Measurements from ENCODE around the gene PAQR5.

DNA sequence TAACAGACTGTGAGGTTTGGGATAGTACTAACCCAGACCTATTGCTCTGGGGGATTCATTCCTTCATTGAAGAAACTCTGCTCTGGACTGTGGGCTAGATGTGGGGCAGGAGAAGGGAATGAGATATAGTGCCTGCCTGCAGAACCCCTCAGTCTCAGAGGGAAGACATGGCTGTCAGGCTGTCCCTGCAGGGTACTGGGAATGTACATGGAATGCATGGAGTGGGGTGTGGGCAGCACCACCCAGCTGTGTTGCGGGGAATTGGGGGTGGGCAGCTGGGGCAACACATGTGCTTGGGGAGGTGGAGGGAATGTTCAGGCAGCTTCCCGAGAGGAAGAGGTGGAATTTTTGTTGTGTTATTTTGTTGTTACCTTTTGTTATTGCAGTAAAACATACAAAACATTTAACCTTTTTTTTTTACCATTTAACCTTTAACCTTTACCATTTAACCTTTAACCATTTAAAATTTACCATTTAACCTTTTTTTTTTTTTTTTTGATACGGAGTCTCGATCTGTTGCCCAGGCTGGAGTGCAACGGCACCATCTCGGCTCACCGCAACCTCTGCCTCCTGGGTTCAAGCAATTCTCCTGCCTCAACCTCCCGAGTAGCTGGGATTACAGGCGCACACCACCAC is 7.3 kb downstream of the PAQR5 start:
- TF ChIP-seq, protein P1, sequence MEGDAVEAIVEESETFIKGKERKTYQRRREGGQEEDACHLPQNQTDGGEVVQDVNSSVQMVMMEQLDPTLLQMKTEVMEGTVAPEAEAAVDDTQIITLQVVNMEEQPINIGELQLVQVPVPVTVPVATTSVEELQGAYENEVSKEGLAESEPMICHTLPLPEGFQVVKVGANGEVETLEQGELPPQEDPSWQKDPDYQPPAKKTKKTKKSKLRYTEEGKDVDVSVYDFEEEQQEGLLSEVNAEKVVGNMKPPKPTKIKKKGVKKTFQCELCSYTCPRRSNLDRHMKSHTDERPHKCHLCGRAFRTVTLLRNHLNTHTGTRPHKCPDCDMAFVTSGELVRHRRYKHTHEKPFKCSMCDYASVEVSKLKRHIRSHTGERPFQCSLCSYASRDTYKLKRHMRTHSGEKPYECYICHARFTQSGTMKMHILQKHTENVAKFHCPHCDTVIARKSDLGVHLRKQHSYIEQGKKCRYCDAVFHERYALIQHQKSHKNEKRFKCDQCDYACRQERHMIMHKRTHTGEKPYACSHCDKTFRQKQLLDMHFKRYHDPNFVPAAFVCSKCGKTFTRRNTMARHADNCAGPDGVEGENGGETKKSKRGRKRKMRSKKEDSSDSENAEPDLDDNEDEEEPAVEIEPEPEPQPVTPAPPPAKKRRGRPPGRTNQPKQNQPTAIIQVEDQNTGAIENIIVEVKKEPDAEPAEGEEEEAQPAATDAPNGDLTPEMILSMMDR (IDR thresholded peaks at IDR 0.05; ENCODE audit: insufficient read depth, low read depth, low read length) = no peak
- TF ChIP-seq EZH2 (IDR thresholded peaks at IDR 0.05; ENCODE audit: insufficient read depth, low read length) = no peak

All from astrocyte (in vitro differentiated cells and primary cell).